GM12874 (cell line): ENCODE results near the gene SYNE2.

Source experiments
- CTCF ChIP-seq: IDR thresholded peaks from 2 replicates; pipeline ENCODE4 v1.5.1; 2011; ENCODE audit warnings: low read depth, mild to moderate bottlenecking, control low read depth, low read length, moderate library complexity; ENCODE audit not compliant: insufficient read depth

Gene SYNE2

GRCh38 chr14:64081174-64081746 is 228.5 kb downstream of the SYNE2 start:
- no peak for TF ChIP-seq CTCF

- no peak for TF ChIP-seq CTCF
Observed at GRCh38 chr14:64082837-64083236, 230.0 kb downstream of the SYNE2 start.

GRCh38 chr14:64088647-64088964 is 235.8 kb downstream of the SYNE2 start:
- no peak for TF ChIP-seq CTCF

- TF ChIP-seq CTCF: no peak
Observed at GRCh38 chr14:64089920-64090319, 237.1 kb downstream of the SYNE2 start.

GRCh38 chr14:64091217-64091616 is 238.4 kb downstream of the SYNE2 start:
- TF ChIP-seq CTCF: no peak

- no peak for TF ChIP-seq CTCF
Observed at GRCh38 chr14:64092338-64092737, 239.5 kb downstream of the SYNE2 start.

GRCh38 chr14:64092940-64093339 is 240.1 kb downstream of the SYNE2 start:
- no peak for TF ChIP-seq CTCF

- no peak for TF ChIP-seq CTCF
Observed at GRCh38 chr14:64095620-64096019, 242.8 kb downstream of the SYNE2 start.
